Mesenchymal stem cell (in vitro differentiated cells and primary cell): ENCODE results near the gene BCL2L14.

Experiments
- DNase-seq: peaks from one replicate; pipeline ENCODE4 v3.0.0-alpha.2; 2013
- H2AFZ ChIP-seq: one replicate; pipeline ENCODE4 v1.6.1; 2013; ENCODE audit warnings: low read depth, mild to moderate bottlenecking, control low read depth, inconsistent platforms, low read length, moderate library complexity
- H2AK5ac ChIP-seq: 2 replicates; pipeline ENCODE4 v1.6.1; 2013; ENCODE audit warnings: low read length, moderate library complexity, mild to moderate bottlenecking, inconsistent platforms; ENCODE audit not compliant: severe bottlenecking
- H2BK120ac ChIP-seq: one replicate; pipeline ENCODE4 v1.6.1; 2013; ENCODE audit warnings: low read depth, mild to moderate bottlenecking, inconsistent platforms, low read length, moderate library complexity
- H2BK12ac ChIP-seq, 2 experiments: one replicate each; pipeline ENCODE4 v1.6.1; 2013; ENCODE audit warnings: inconsistent platforms in 2 of 2, low read length in 2 of 2, mild to moderate bottlenecking in 2 of 2, moderate library complexity in 2 of 2, control low read depth in 1 of 2
- H2BK15ac ChIP-seq: one replicate; pipeline ENCODE4 v1.6.1; 2013; ENCODE audit warnings: mild to moderate bottlenecking, low read depth, inconsistent platforms; ENCODE audit not compliant: poor library complexity, severe bottlenecking
- H2BK5ac ChIP-seq: 2 replicates; pipeline ENCODE4 v1.6.1; 2013; ENCODE audit warnings: low read depth, mild to moderate bottlenecking, low read length, control low read depth, inconsistent platforms; ENCODE audit not compliant: poor library complexity, severe bottlenecking
- H3K14ac ChIP-seq, 2 experiments: one replicate each; pipeline ENCODE4 v1.6.1; 2013; ENCODE audit warnings: inconsistent platforms in 2 of 2, low read length in 2 of 2, control low read depth in 1 of 2, mild to moderate bottlenecking in 1 of 2, moderate library complexity in 1 of 2
- H3K18ac ChIP-seq, 2 experiments: one replicate each; pipeline ENCODE4 v1.6.1; 2013; ENCODE audit warnings: inconsistent platforms in 2 of 2, low read length in 2 of 2, control low read depth in 1 of 2, low read depth in 1 of 2, mild to moderate bottlenecking in 1 of 2
- H3K23ac ChIP-seq, 2 experiments: one replicate each; pipeline ENCODE4 v1.6.1; 2013; ENCODE audit warnings: inconsistent platforms in 2 of 2, low read length in 2 of 2, mild to moderate bottlenecking in 2 of 2, moderate library complexity in 2 of 2, control low read depth in 1 of 2
- H3K27ac ChIP-seq: 2 replicates; pipeline ENCODE4 v1.5.1; 2013; ENCODE audit warnings: mild to moderate bottlenecking, moderate library complexity, low read length, control low read depth, inconsistent platforms; ENCODE audit not compliant: poor library complexity, severe bottlenecking
- H3K27me3 ChIP-seq, 2 experiments: 2 replicates each; pipeline versions ENCODE4 v1.6.1 to v1.7.0; 2013; ENCODE audit warnings: low read length in 2 of 2, mild to moderate bottlenecking in 2 of 2, moderate library complexity in 2 of 2, control low read depth in 1 of 2, inconsistent platforms in 1 of 2; ENCODE audit not compliant: control insufficient read depth in 1 of 2, insufficient read depth in 1 of 2
- H3K36me3 ChIP-seq, 2 experiments: 2 replicates each; pipeline versions ENCODE4 v1.6.1 to v1.7.0; 2013; ENCODE audit warnings: low read length in 2 of 2, control low read depth in 1 of 2, inconsistent platforms in 1 of 2, low read depth in 1 of 2, mild to moderate bottlenecking in 1 of 2; ENCODE audit not compliant: insufficient read depth in 2 of 2, control insufficient read depth in 1 of 2
- H3K4ac ChIP-seq, 2 experiments: one replicate each; pipeline ENCODE4 v1.6.1; 2013; ENCODE audit warnings: inconsistent platforms in 2 of 2, low read length in 2 of 2, mild to moderate bottlenecking in 2 of 2, moderate library complexity in 2 of 2, control low read depth in 1 of 2, low read depth in 1 of 2
- H3K4me1 ChIP-seq: 2 replicates; pipeline ENCODE4 v1.6.1; 2013; ENCODE audit warnings: low read depth, low read length, control low read depth; ENCODE audit not compliant: control insufficient read depth, insufficient read depth
- H3K4me2 ChIP-seq: 2 replicates; pipeline ENCODE4 v1.6.1; 2013; ENCODE audit warnings: low read length, mild to moderate bottlenecking, inconsistent platforms; ENCODE audit not compliant: poor library complexity, severe bottlenecking
- H3K4me3 ChIP-seq, 2 experiments: 2 replicates each; pipeline versions ENCODE4 v1.5.1 to v1.7.0; 2013; ENCODE audit warnings: low read length in 2 of 2, mild to moderate bottlenecking in 2 of 2, control low read depth in 1 of 2, low read depth in 1 of 2; ENCODE audit not compliant: insufficient read depth in 1 of 2
- H3K79me1 ChIP-seq: replicated peaks from 2 replicates; pipeline ENCODE4 v1.6.1; 2013; ENCODE audit warnings: mild to moderate bottlenecking, control low read depth, low read length, inconsistent platforms; ENCODE audit not compliant: poor library complexity, severe bottlenecking
- H3K9ac ChIP-seq: 2 replicates; pipeline ENCODE4 v1.7.0; 2013; ENCODE audit warnings: mild to moderate bottlenecking, low read length, moderate library complexity
- H3K9me3 ChIP-seq: 2 replicates; pipeline ENCODE4 v1.7.0; 2013; ENCODE audit warnings: mild to moderate bottlenecking, low read length; ENCODE audit not compliant: control insufficient read depth
- H4K8ac ChIP-seq: one replicate; pipeline ENCODE4 v1.6.1; 2013; ENCODE audit warnings: inconsistent platforms, mild to moderate bottlenecking, low read length, moderate library complexity
- H4K91ac ChIP-seq: one replicate; pipeline ENCODE4 v1.6.1; 2013; ENCODE audit warnings: mild to moderate bottlenecking, low read length, inconsistent platforms
- WGBS: methylation state at CpG from one replicate; pipeline ENCODE4 v1.1.7; 2013; ENCODE audit warnings: mixed read lengths; 5-methylcytosine and 5-hydroxymethylcytosine counted together

Gene BCL2L14

GRCh38 chr12:12115514-12115913, 44.8 kb downstream of the BCL2L14 start:
- no peak overlapping the region for H2AFZ ChIP-seq
- DNase-seq: no peak
- H4K8ac ChIP-seq: no peak overlapping the region
- no peak overlapping the region for H3K14ac ChIP-seq
- H3K27ac ChIP-seq: no peak overlapping the region
- no peak overlapping the region for H3K4ac ChIP-seq
- no peaks in the 10 kb centered on the region for H3K27me3 ChIP-seq
- H3K4me1 ChIP-seq: no peaks in the 10 kb centered on the region
- H3K36me3 ChIP-seq: peaks cover 7 to 22% of the 10 kb centered on the region in 2 experiments
- no peak overlapping the region for H3K23ac ChIP-seq
- no peak overlapping the region for H3K4me3 ChIP-seq
- no peak overlapping the region for H2AK5ac ChIP-seq
- H3K9ac ChIP-seq: no peak overlapping the region
- no peaks in the 10 kb centered on the region for H3K9me3 ChIP-seq
- H2BK15ac ChIP-seq: no peak overlapping the region
- no peak overlapping the region for H2BK5ac ChIP-seq
- no peak overlapping the region for H4K91ac ChIP-seq
- no peak overlapping the region for H3K4me2 ChIP-seq
- H3K18ac ChIP-seq: no peak overlapping the region
- H2BK12ac ChIP-seq: no peak overlapping the region
- H3K79me1 ChIP-seq: no peaks in the 10 kb centered on the region
- no peak overlapping the region for H2BK120ac ChIP-seq
- 97% methylated on average over 4 of the region's 4 CpGs for WGBS

- Histone ChIP-seq H3K27me3 (no peaks in the 10 kb centered on the region), H3K36me3 (peaks cover 11 to 33% of the 10 kb centered on the region in 2 experiments), H3K18ac (no peak overlapping the region), H3K4me3 (no peak overlapping the region), H3K79me1 (no peaks in the 10 kb centered on the region), H3K4me2 (no peak overlapping the region), H3K9me3 (no peaks in the 10 kb centered on the region), H2AFZ (no peak overlapping the region), H3K4ac (no peak overlapping the region), H2BK15ac (no peak overlapping the region), H4K8ac (no peak overlapping the region), H2BK120ac (no peak overlapping the region), H3K4me1 (no peaks in the 10 kb centered on the region), H3K9ac (no peak overlapping the region), H4K91ac (no peak overlapping the region), H2BK12ac (no peak overlapping the region), H2AK5ac (no peak overlapping the region), H3K27ac (no peak overlapping the region), H3K23ac (no peak overlapping the region), H3K14ac (no peak overlapping the region), H2BK5ac (no peak overlapping the region)
- no CpG with 5 or more reads among the region's 2 CpGs for WGBS
- no peak for DNase-seq
Measured at GRCh38 chr12:12116677-12117076, 45.9 kb downstream of the BCL2L14 start.

- Histone ChIP-seq H3K23ac (no peak overlapping the region), H3K36me3 (peaks cover 4 to 65% of the 10 kb centered on the region in 2 experiments), H3K4me1 (no peaks in the 10 kb centered on the region), H2BK5ac (no peak overlapping the region), H4K8ac (no peak overlapping the region), H3K9me3 (no peaks in the 10 kb centered on the region), H2BK15ac (no peak overlapping the region), H3K4me3 (no peak overlapping the region), H3K27me3 (no peaks in the 10 kb centered on the region), H2BK12ac (no peak overlapping the region), H3K27ac (no peak overlapping the region), H2AFZ (no peak overlapping the region), H3K79me1 (no peaks in the 10 kb centered on the region), H3K9ac (no peak overlapping the region), H3K4me2 (no peak overlapping the region), H2AK5ac (no peak overlapping the region), H3K18ac (no peak overlapping the region), H3K14ac (no peak overlapping the region), H3K4ac (no peak overlapping the region), H4K91ac (no peak overlapping the region), H2BK120ac (no peak overlapping the region)
- 90% methylated on average over 5 of the region's 5 CpGs for WGBS
- no peak for DNase-seq
Measured at GRCh38 chr12:12121061-12121460, 50.3 kb downstream of the BCL2L14 start.

- Histone ChIP-seq H4K91ac (no peak overlapping the region), H3K18ac (no peak overlapping the region), H3K27me3 (no peaks in the 10 kb centered on the region), H3K79me1 (no peaks in the 10 kb centered on the region), H2AFZ (no peak overlapping the region), H4K8ac (no peak overlapping the region), H2AK5ac (no peak overlapping the region), H3K4me2 (no peak overlapping the region), H2BK12ac (no peak overlapping the region), H3K27ac (no peak overlapping the region), H3K4me3 (no peak overlapping the region), H3K4me1 (no peaks in the 10 kb centered on the region), H2BK5ac (no peak overlapping the region), H2BK15ac (no peak overlapping the region), H3K4ac (no peak overlapping the region), H3K23ac (no peak overlapping the region), H3K9ac (no peak overlapping the region), H2BK120ac (no peak overlapping the region), H3K14ac (no peak overlapping the region), H3K36me3 (peaks cover 7 to 75% of the 10 kb centered on the region in 2 experiments), H3K9me3 (no peaks in the 10 kb centered on the region)
- DNase-seq: no peak
- WGBS: 67% methylated on average over 1 of the region's 3 CpGs
Measured at GRCh38 chr12:12123036-12123604, 52.4 kb downstream of the BCL2L14 start.
